Calu3 (cell line): ENCODE results near the gene EML6. TPM values are rescaled to one million over a fixed set of nuclear protein-coding genes. Genes with fewer than 3 reads are reported as not detected.

Source experiments
- BruUV-seq: library from RNA; stranded (reverse); fragments of 400-500 nt; replicated peaks from 2 replicates; lab custom pipeline; 2021; lab: Mats Ljungman, UMichigan
- CTCF ChIA-PET: fragments of 300-600 bp; sonication (Branson Sonifier 250); formaldehyde crosslinking; loops from one replicate; lab custom pipeline; 2022; ENCODE audit warnings: antibody characterized with exemption; lab: Charles Lee
- DNase-seq: peaks from one replicate; pipeline ENCODE4 v3.0.0; 2022
- H3K27ac Mint-ChIP-seq: one replicate; pipeline ENCODE4 v1.8.0; 2022; ENCODE audit warnings: mixed read lengths; ENCODE audit not compliant: unreplicated experiment
- H3K27me3 Mint-ChIP-seq: one replicate; pipeline ENCODE4 v1.8.0; 2022; ENCODE audit warnings: mixed read lengths; ENCODE audit not compliant: unreplicated experiment
- H3K36me3 Mint-ChIP-seq: one replicate; pipeline ENCODE4 v1.8.0; 2022; ENCODE audit warnings: mild to moderate bottlenecking, moderate library complexity, mixed read lengths; ENCODE audit not compliant: insufficient read depth, unreplicated experiment
- H3K4me1 Mint-ChIP-seq: one replicate; pipeline ENCODE4 v1.8.0; 2022; ENCODE audit warnings: mild to moderate bottlenecking, low read depth, mixed read lengths; ENCODE audit not compliant: unreplicated experiment
- H3K4me3 Mint-ChIP-seq: one replicate; pipeline ENCODE4 v1.8.0; 2022; ENCODE audit warnings: mild to moderate bottlenecking, low read depth, moderate library complexity, mixed read lengths; ENCODE audit not compliant: unreplicated experiment
- H3K9me3 Mint-ChIP-seq: one replicate; pipeline ENCODE4 v1.8.0; 2022; ENCODE audit warnings: low read depth, mixed read lengths; ENCODE audit not compliant: unreplicated experiment
- intact Hi-C: fragments of 100-400 bp; cut with micrococcal nuclease; formaldehyde crosslinking; loops from one replicate; pipeline ENCODE4 v1.10.0; 2022; ENCODE audit not compliant: unreplicated experiment
- total RNA-seq: library from RNA; stranded (reverse); gene quantifications from 2 replicates; pipeline ENCODE4 v1.2.3, GENCODE V29; 2022
- TF ChIP-seq, protein P1 (sequence below): fragments of 200-600 bp; IDR thresholded peaks from one replicate; pipeline ENCODE4 v1.8.0; 2022; ENCODE audit warnings: antibody characterized with exemption; ENCODE audit not compliant: unreplicated experiment

Gene EML6
- total RNA-seq, 1 experiment from 2014 or later = 0.45 TPM

- Mint-ChIP-seq H3K27me3 (peaks cover 25% of the 10 kb centered on the region), H3K9me3 (no peaks in the 10 kb centered on the region), H3K4me3 (no peak overlapping the region), H3K36me3 (no peaks in the 10 kb centered on the region), H3K4me1 (no peaks in the 10 kb centered on the region), H3K27ac (no peak overlapping the region)
- CTCF ChIA-PET = no interaction called here
- intact Hi-C loops = no loop called here
- no peak for DNase-seq
- TF ChIP-seq, protein P1, sequence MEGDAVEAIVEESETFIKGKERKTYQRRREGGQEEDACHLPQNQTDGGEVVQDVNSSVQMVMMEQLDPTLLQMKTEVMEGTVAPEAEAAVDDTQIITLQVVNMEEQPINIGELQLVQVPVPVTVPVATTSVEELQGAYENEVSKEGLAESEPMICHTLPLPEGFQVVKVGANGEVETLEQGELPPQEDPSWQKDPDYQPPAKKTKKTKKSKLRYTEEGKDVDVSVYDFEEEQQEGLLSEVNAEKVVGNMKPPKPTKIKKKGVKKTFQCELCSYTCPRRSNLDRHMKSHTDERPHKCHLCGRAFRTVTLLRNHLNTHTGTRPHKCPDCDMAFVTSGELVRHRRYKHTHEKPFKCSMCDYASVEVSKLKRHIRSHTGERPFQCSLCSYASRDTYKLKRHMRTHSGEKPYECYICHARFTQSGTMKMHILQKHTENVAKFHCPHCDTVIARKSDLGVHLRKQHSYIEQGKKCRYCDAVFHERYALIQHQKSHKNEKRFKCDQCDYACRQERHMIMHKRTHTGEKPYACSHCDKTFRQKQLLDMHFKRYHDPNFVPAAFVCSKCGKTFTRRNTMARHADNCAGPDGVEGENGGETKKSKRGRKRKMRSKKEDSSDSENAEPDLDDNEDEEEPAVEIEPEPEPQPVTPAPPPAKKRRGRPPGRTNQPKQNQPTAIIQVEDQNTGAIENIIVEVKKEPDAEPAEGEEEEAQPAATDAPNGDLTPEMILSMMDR = no peak
- BruUV-seq = no TSS peak
These were observed 205.3 kb downstream of the EML6 start for GRCh38 chr2:54928719-54929118.

DNA sequence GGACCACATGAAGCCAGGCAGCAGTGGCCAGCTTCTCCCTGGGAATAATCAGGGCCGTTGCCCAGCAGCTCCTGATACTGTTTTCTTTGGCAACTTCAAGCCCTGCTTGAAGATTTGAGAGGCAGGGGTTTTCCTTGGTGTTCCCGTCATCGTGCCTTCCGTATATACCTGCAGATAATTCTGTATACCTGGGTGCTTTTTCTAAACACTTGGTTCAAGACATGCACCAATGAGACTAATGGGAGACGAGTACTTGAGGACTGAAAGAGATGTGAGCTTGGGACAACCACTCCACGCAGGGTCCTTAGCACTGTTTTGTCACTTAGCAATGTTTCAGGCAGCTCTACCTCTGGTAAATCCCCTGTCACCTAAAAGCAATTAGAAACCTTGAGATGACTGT, 208.0 kb downstream of the EML6 start:
- no TSS peak for BruUV-seq
- no peak overlapping the region for H3K27ac Mint-ChIP-seq
- no peaks in the 10 kb centered on the region for H3K4me1 Mint-ChIP-seq
- TF ChIP-seq, protein P1 = no peak
- H3K4me3 Mint-ChIP-seq = no peak overlapping the region
- intact Hi-C loops = no loop called here
- no peaks in the 10 kb centered on the region for H3K9me3 Mint-ChIP-seq
- H3K27me3 Mint-ChIP-seq = peaks cover 8% of the 10 kb centered on the region
- CTCF ChIA-PET = no interaction called here
- H3K36me3 Mint-ChIP-seq = no peaks in the 10 kb centered on the region
- DNase-seq = no peak

DNA sequence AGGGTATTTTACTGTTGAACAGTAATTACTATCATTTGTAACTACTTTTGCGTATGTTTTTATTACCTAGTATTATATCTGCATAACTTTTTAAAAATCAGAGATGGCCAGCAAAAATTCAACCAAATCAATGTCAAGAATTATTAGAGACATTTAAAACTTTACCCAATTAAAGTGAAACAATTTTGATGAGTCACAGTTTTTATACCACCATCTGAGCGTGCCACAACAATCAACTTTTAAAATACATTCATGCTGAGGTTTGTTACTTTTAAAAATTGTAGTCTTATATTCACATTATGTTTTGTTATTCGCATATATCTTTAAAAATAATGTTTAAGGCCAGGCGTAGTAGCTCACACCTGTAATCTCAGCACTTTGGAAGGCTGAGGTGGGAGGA, 211.9 kb downstream of the EML6 start:
- TF ChIP-seq, protein P1 = no peak
- H3K27me3 Mint-ChIP-seq = no peaks in the 10 kb centered on the region
- no peak for DNase-seq
- no peak overlapping the region for H3K4me3 Mint-ChIP-seq
- CTCF ChIA-PET = no interaction called here
- intact Hi-C loops = no loop called here
- H3K36me3 Mint-ChIP-seq = no peaks in the 10 kb centered on the region
- H3K4me1 Mint-ChIP-seq = no peaks in the 10 kb centered on the region
- H3K9me3 Mint-ChIP-seq = peaks cover 2% of the 10 kb centered on the region
- no peak overlapping the region for H3K27ac Mint-ChIP-seq
- no TSS peak for BruUV-seq

DNA sequence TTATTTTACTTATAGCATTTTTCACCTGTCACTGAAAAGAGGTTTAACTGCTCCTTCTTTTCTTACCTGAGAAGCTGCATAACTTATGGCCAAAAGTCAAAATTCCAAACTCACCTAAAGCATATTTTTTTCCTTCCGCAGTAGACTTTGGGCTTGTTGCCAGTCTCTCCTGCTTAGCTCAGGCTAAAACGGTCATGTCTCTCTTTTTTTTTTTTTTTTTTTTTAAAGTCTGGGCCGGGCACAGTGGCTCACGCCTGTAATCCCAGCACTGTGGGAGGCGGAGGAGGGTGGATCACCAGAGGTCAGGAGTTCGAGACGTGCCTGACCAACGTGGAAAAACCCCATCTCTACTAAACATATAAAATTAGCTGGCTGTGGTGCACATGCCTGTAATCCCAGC, 213.3 kb downstream of the EML6 start:
- intact Hi-C loops = no loop called here
- no peaks in the 10 kb centered on the region for H3K4me1 Mint-ChIP-seq
- no peaks in the 10 kb centered on the region for H3K36me3 Mint-ChIP-seq
- CTCF ChIA-PET = interaction anchor here (0.7 kb wide), 1 partner anchor 45 kb away, joined by 3 read pairs; no protein-coding TSS in a partner anchor
- peaks cover 2% of the 10 kb centered on the region for H3K9me3 Mint-ChIP-seq
- no peak overlapping the region for H3K4me3 Mint-ChIP-seq
- no peak overlapping the region for H3K27ac Mint-ChIP-seq
- BruUV-seq = no TSS peak
- no peak for DNase-seq
- H3K27me3 Mint-ChIP-seq = no peaks in the 10 kb centered on the region
- TF ChIP-seq, protein P1 = no peak
